GM21619 (cell line): ENCODE results near the gene SMIM41.

Source experiments
- ATAC-seq: cut with Tn5 transposase; IDR thresholded peaks from one replicate; pipeline ENCODE4 v1.9.1; 2021; ENCODE audit not compliant: unreplicated experiment

Gene SMIM41

DNA sequence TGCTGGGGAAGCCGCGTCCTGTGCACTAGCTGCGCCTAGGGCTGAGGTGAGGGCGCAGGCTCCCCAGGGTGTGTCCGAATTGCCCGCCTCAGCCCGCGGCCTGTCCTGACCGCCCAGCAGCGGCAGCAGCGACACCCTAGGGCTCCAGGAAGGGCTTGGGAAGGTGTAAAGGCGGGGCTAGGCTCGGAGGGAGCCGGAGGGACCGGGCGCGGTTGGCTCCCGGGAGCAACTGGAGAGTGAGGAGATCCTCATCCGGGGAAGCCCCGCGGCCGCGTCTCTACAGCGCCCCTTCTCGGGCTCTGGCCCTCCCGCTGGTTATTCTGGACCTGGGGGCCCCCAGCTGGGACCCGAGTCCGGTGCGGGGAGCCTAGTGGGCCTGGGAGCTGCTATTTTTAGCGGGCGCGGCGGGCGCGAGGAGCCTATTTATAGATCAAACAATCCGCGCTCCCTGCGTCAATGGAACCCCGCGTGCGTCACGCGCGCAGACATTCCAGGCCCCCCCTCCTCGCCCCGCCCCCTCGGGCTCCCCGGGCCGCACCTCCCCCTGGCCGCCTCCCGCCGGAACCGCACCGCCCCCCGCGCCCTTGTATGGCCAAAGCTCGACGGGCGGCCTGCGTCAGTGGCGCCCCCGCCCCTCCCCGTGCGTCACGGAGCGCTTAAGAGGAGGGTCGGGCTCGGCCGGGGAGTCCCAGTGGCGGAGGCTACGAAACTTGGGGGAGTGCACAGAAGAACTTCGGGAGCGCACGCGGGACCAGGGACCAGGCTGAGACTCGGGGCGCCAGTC lies 28.6 kb upstream of the SMIM41 start, which contains the start of gene NR4A1:
Gene NR4A1 (plus strand): TSS at position 685 of the 784 bp plus-strand sequence. CDS start 2,887 bp downstream, outside the sequence.
- ATAC-seq: peak; percentile 72

DNA sequence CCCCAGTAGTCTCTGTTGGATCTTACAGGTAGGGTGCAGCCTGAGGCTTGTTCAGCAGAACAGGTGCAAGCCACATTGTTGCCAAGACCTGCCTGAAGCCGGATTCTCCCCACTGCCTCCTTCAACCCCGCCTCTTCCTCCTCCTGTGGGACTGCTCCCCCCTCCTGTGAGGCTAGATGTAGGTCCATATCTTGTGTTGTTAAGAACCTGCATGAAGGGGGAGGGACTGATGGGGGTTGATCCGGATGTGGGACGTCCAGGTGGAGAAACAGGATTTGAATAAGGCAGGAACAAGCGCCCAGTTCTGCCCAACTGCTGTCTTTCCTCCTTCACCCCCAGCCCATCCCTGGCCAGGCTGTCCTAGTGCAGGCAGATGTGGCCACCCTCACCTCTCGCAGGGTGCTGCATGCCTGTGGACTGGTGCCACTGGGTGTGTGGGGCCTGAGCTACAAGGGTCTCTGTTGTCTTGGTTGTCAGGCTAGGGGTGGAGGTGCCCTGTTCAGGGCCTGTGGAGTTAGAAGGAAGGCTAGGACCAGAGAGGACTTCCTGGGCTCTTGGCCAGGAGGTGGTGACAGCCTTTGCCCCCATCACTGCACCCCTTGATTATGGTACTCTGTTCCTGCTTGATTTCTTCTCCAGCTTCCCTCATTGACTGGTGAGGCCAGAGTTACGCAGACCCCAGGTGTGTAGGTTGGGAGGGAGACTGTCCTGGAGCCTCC lies 26.9 kb upstream of the SMIM41 start:
- no peak for ATAC-seq

DNA sequence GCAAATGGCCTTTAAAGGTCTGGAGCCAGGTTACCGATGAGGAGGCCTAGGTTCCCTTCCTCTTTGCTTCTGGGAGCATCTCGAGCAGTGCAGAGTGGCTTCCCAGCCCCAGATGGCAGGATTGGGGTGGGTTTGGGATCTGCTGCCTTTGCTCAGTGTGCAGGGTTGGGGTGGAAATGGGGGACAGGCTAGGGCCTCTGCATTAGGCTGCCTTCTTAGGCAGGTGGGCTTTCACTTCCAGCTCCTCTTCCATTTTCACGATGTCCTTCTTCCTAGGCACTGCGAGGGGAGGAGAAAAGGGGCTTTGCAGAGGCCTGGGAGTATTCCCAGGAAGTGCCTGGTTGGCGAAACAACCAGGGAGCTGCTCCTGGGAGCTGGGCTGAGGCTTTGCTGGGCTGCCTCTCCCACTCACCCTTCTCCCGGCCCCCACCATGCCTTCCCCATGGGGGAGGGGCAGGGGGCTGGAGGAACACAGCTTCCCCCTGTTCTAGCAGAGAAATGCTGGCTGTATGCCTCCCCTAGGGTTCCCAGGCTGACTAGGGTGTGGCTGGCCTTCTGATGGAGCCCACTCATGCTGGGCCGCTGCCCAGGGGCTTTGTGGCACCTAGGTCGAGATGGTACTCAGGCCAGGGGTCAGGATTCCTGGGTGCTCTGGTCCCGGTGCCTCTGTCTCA lies 25.8 kb upstream of the SMIM41 start:
- ATAC-seq: no peak

DNA sequence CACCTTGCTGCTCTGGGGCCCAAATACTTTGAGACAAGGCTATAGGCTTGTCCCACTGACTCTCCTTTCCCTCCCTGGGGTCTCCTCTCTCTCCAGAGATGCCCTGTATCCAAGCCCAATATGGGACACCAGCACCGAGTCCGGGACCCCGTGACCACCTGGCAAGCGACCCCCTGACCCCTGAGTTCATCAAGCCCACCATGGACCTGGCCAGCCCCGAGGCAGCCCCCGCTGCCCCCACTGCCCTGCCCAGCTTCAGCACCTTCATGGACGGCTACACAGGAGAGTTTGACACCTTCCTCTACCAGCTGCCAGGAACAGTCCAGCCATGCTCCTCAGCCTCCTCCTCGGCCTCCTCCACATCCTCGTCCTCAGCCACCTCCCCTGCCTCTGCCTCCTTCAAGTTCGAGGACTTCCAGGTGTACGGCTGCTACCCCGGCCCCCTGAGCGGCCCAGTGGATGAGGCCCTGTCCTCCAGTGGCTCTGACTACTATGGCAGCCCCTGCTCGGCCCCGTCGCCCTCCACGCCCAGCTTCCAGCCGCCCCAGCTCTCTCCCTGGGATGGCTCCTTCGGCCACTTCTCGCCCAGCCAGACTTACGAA lies 25.2 kb upstream of the SMIM41 start:
- no peak for ATAC-seq

DNA sequence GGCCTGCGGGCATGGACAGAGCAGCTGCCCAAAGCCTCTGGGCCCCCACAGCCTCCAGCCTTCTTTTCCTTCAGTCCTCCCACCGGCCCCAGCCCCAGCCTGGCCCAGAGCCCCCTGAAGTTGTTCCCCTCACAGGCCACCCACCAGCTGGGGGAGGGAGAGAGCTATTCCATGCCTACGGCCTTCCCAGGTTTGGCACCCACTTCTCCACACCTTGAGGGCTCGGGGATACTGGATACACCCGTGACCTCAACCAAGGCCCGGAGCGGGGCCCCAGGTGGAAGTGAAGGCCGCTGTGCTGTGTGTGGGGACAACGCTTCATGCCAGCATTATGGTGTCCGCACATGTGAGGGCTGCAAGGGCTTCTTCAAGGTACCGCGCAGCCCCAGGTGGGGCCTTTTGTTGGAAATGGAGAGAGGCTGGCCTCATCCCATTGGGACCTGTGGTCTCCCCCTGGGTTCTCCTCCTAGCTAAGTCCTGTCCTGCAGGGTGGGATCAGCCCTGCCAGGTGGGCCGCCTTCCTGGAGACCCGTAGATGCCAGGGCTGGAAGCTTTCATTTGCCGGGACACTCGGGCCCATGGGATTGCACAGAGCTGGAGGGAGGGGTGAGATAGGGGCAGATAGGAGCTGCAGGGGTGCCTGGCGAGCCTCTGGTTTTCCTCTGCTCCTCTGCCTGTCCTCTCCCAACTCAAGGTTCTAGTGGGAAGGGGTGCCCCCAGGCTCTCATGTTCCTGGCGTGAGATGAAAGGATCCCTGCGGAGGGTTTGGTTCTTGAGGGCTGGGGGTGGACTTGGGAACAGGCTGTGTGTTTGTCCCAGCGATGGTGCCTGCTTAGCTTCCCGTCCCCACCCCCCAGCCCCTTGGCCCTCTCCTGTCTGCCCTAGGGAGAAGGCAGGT lies 24.4 kb upstream of the SMIM41 start:
- no peak for ATAC-seq

DNA sequence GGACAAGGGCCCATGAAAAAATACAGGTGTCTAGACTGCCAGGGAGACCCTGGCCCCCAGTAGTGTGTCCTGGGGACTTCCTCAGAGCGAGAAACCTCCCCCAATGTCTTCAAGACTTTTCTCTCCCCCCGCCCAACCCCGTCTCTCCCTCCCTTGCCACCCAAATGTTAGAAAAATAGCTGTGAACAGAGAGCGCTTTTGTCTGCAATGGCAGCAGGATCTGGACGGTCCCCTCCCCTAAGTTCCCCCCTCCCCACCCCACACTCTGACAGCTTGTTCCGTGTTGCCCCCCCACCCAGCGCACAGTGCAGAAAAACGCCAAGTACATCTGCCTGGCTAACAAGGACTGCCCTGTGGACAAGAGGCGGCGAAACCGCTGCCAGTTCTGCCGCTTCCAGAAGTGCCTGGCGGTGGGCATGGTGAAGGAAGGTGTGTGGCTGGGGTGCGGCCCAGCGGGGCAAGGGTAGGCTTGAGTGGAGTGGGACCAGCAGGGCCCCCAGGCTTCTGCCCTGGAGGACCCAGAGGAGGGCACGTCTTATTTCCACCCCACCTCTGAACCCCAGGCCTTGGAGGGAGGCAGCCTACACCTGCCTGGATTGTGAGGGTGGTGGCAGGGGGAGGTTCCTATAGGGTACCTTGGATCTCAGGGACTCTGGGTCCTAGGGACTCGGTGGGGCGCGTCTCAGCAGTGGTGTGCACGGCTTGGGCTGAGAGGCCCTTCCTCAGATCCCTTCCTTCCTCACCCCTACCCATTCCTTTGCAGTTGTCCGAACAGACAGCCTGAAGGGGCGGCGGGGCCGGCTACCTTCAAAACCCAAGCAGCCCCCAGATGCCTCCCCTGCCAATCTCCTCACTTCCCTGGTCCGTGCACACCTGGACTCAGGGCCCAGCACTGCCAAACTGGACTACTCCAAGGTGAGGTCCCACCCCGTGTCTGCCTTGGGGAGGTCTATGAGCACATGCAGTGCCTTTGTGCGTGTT lies 23.5 kb upstream of the SMIM41 start:
- ATAC-seq: no peak

DNA sequence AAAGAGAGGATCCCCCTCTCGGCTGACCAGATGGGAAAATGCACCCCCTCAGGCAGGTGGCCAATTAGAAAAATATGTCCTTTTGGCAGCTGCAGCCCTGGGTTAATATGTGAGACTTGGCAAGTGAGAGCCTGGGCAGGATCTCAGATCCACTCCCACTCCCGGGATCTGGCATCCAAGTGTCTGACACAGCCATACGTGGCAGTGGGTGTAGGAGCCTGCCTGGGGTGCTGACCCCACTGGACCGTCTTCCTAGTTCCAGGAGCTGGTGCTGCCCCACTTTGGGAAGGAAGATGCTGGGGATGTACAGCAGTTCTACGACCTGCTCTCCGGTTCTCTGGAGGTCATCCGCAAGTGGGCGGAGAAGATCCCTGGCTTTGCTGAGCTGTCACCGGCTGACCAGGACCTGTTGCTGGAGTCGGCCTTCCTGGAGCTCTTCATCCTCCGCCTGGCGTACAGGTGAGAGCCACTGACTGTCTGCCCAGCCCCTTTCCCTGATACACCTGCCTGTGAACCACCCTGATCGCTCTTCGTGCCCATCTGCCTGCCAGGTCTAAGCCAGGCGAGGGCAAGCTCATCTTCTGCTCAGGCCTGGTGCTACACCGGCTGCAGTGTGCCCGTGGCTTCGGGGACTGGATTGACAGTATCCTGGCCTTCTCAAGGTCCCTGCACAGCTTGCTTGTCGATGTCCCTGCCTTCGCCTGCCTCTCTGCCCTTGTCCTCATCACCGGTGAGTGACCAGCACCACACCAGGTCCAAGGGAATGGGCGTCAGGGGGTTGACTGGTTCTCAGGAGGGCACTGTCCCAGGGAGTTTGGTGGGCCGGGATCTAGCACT lies 22.5 kb upstream of the SMIM41 start:
- no peak for ATAC-seq

DNA sequence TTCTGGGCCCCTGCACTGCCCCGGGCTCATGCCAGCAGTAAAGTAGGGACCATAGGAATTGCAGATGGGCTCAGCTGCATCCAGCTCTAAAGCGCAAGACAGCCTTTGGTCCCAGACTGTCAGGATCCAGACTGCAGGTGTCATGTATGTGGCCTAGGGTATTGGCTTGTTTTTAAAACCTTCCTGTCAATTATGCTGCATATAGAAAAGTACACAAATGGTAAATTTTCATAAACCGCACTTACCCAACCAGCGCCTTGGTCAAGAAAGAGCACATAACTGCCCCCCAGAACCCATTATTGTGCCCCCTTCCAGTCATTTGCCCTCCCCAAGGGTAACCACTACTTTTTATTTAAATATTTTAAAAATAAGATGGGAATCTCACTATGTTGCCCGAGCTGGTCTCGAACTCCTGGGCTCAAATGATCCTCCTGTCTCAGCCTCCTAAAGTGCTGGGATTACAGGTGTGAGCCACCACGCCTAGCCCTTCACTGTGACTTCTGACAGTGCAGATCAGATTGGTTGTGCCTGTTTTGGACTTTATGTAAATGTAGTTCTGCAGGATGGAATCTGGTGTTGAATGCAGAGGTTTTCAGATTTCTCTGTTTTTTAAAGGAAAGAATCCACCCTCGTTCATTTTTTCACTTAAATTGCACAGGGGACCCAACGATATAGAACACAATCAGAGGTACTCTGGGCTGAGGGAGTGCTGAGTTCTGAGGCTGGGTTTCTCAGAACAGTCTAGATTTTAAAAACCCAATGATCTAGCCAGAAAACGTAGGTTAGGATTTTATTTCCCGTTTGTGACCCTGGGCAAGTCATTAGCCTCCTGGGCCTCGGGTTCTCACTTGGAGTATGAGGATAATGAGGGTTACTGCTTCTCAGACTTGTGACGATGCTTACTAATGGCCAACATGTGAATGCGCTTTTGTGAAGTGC lies 21.6 kb upstream of the SMIM41 start:
- no peak for ATAC-seq

DNA sequence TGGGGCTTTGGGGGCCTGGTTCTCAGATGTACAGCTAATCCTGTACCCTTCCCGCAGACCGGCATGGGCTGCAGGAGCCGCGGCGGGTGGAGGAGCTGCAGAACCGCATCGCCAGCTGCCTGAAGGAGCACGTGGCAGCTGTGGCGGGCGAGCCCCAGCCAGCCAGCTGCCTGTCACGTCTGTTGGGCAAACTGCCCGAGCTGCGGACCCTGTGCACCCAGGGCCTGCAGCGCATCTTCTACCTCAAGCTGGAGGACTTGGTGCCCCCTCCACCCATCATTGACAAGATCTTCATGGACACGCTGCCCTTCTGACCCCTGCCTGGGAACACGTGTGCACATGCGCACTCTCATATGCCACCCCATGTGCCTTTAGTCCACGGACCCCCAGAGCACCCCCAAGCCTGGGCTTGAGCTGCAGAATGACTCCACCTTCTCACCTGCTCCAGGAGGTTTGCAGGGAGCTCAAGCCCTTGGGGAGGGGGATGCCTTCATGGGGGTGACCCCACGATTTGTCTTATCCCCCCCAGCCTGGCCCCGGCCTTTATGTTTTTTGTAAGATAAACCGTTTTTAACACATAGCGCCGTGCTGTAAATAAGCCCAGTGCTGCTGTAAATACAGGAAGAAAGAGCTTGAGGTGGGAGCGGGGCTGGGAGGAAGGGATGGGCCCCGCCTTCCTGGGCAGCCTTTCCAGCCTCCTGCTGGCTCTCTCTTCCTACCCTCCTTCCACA lies 20.7 kb upstream of the SMIM41 start:
- ATAC-seq: no peak

DNA sequence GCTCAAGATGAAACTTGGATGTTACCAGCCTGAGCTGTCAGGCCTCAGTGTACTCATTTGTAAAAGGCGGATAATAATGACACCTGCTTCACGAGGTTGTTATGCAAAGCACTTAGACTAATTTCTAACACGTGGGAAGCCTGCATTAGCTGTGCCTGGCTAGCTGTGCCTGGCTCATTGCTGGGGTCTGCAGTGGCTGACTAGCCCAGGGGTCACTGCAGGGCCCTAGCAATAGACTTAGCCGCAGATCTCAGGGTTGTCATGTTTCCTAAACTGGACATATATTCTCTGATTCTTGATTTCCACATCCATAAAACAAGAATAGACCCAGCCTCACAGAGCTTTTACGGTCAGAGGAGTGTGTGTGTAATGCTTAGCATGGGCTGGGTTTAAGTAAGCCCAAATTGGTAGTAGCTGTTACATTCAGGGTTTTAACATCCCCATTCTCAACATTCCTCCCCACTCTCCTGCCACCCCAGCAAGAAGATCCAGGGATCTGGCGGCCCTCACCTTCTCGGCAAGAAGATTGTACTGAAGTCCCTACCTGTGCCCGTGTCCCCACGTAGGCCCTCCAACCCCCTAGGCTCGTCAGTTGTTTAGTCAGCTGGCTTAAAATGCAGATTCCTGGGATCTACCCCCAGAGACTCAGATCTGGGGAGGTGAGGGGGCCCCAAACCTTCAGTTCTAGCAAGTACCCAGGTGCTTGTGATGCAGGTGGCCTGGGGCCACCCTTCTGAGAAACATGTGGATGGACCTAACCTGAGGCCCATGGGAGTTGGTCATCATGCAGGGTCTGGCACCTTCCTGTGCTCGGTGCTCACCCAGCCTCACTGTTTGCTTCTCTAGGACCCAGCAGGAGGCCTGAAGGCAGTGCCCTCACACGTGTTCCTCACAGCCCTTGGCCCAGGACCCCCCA lies 19.7 kb upstream of the SMIM41 start:
- ATAC-seq: no peak

DNA sequence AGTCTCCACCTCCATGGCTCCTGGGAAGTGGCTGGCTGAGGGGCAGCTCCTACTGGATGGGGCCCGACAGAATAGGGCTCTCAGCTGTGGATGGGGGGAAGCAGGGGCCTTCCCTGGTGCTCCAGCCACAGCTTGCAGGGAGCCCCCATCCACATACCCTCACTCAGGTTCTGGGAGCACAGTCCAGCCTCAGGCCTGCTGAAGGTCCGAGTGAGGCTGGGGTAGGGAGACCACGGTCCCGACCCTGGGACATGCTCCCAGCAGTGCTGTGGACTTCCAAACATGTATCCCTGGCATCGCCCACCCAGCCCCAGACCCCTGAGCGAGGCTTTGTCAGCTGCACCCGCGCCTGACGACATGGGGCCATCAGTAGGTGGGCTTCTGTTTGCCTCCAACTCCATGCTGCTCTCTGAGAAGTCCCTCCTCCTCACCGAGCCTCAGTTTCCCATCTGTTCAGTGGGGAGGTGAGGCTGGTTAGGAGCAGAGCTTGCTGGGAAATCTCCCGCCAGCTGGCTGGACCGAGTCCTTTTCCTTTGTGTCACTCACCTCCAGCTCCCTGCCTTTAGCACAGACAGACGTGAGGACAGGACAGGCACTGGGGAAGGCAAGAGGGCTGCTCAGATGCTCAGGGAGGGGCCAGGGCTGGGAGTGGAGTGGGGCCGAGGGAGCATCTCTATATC lies 18.9 kb upstream of the SMIM41 start:
- no peak for ATAC-seq

DNA sequence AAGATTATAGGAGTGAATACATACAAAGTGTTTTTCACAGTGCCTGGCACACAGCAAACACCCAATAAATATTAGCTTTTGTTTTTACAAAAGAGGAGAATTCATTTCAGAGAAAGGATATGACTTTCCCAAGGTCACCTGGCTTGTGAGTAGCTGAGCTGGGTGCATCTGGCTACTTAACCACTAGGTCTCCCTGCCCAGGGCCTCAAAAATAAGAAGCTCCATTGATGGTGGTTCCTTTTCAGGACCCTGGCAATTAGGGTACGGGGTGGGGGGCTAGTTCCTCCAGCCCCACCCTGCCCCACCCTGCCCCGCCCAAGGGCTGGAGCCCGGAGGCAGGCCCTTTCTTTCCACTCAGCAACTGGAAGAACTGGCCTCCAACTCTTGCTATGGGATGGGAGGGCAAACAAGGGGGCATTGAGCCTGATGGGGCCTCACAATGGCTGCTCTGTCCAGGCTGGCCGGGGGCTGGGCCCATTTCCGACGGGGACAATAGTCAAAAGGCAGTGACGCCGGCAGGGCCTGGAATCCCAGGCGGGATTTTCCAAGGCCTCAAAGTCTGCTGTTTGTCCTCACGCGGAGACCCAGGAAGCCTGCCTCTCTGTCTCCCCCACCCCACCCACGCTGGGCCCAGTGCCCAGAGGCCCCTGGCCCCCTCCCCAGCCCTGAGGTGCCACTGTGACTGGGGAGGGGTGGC lies 17.9 kb upstream of the SMIM41 start:
- no peak for ATAC-seq

DNA sequence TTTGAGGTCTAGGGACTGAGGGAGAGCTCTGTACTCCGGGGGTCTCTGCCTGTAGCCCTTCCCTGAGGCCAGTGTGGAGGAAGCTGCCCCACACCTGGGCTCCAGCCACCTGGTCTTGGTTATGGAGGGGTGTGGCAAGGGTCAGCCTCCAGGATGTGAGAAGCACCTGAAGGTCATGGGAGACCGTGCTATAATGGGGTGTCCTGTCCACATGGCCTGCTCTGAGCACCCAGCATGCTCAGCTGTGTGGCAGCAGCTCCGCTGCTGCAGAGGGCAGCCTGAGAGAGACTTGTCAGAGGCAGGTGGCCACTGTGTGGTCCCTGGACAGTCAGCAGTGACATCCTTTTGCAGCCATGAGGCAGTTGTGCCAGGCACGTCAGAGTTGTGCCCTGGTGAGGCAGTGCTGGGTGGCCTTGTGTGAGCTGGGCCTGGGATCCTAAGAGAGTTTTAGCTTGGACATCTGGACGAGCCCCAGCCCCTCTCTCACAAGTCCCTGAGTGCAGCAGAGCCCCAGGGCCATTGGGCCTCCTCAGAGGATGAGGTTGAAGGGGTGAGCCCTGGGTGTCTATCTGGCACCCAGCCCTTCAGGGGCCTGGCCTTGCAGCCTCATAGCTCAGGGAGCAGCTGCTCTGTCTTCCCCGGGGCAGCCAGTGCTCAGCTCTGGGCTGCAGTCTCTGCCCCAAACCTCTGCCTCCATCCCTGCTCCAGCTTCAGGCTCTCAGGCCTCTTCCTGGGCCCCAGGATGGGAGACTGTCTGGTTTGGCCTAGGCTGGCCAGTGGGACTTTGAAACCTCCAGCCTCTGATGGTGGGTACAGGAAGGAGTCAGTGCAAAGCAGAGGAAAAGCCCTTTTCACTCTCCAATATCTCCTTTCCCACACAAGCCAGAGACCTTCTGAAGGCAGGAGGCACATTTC lies 17.1 kb upstream of the SMIM41 start:
- no peak for ATAC-seq
